K562 (cell line): ENCODE data around the gene CAMSAP2. TPM values are rescaled to one million over a fixed set of nuclear protein-coding genes. Genes with fewer than 3 reads are reported as not detected.

Source experiments
- ATAC-seq: fragments of 200-7000 bp; cut with Tn5 transposase; 3 replicates; pipeline ENCODE4 v1.9.1; 2020; ENCODE audit warnings: moderate library complexity
- BruUV-seq: library from RNA; stranded (reverse); fragments of 400-500 nt; replicated peaks from 2 replicates; lab custom pipeline; 2021; lab: Mats Ljungman, UMichigan
- CTCF ChIA-PET: fragments of 300-600 bp; formaldehyde crosslinking; extraction: SDS; loops from one replicate; lab custom pipeline; 2021; ENCODE audit warnings: low intra/inter-chr PET ratio; lab: Yijun Ruan, JAX
- POLR2A ChIA-PET: fragments of 300-600, 350-650 bp; sonication (Branson Sonifier 250); formaldehyde crosslinking; extraction: SDS; loops from one replicate; lab custom pipeline; 2021; ENCODE audit warnings: antibody characterized with exemption, inconsistent platforms; lab: Yijun Ruan, JAX
- DNase-seq, 4 experiments: peaks; one replicate each; pipeline versions ENCODE4 v3.0.0 to v3.0.0-alpha.2; 2011 to 2018; ENCODE audit warnings: low spot score in 3 of 4, mixed read lengths in 3 of 4; ENCODE audit errors: extremely low read depth in 1 of 4
- FAIRE-seq: peaks from 2 replicates; lab custom pipeline; 2011; peaks lifted over from hg19 to GRCh38; lab: Jason Lieb, UNC
- H2AFZ ChIP-seq: 2 replicates; pipeline ENCODE4 v1.6.0; 2011; ENCODE audit warnings: low read depth, low read length, control low read depth, inconsistent platforms
- H3K27ac ChIP-seq: fragments of 200-600 bp; 3 replicates; pipeline ENCODE4 v1.8.0; 2011; ENCODE audit warnings: low read depth, mild to moderate bottlenecking, control low read depth, inconsistent platforms, low read length, moderate library complexity, mixed read lengths; ENCODE audit errors: extremely low read depth
- H3K27me3 ChIP-seq, 2 experiments: fragments of 300-600 bp in 1 of 2; 2 replicates in 1 of 2; 3 replicates in 1 of 2; pipeline versions ENCODE4 v1.6.0 to v1.8.0; 2011; ENCODE audit warnings: inconsistent platforms in 2 of 2, low read length in 2 of 2, mild to moderate bottlenecking in 1 of 2, mixed read lengths in 1 of 2, moderate library complexity in 1 of 2; ENCODE audit not compliant: control insufficient read depth in 2 of 2, insufficient read depth in 2 of 2
- H3K36me3 ChIP-seq: fragments of 300-600 bp; 3 replicates; pipeline ENCODE4 v1.8.0; 2011; ENCODE audit warnings: mild to moderate bottlenecking, low read length, inconsistent platforms; ENCODE audit not compliant: control insufficient read depth, insufficient read depth
- H3K4me1 ChIP-seq, 2 experiments: fragments of 200-600 bp in 1 of 2; replicated peaks in 1 of 2; 2 replicates in 1 of 2; 3 replicates in 1 of 2; pipeline versions ENCODE4 v1.5.1 to v1.8.0; 2011; ENCODE audit warnings: inconsistent platforms in 2 of 2, low read length in 2 of 2, mild to moderate bottlenecking in 1 of 2, mixed read lengths in 1 of 2, moderate library complexity in 1 of 2; ENCODE audit not compliant: control insufficient read depth in 2 of 2, insufficient read depth in 2 of 2
- H3K4me2 ChIP-seq: 2 replicates; pipeline ENCODE4 v1.6.1; 2011; ENCODE audit warnings: low read length, control low read depth, inconsistent platforms, mixed read lengths; ENCODE audit not compliant: insufficient read depth
- H3K4me3 ChIP-seq: fragments of 200-600 bp; sonication (generic), shearing (Covaris generic); 2 replicates; pipeline ENCODE4 v1.5.1; 2016; ENCODE audit warnings: control low read depth, inconsistent platforms
- H3K79me2 ChIP-seq: fragments of 200-600 bp; 3 replicates; pipeline ENCODE4 v1.8.0; 2011; ENCODE audit warnings: low read length, inconsistent platforms; ENCODE audit not compliant: control insufficient read depth, insufficient read depth
- H3K9ac ChIP-seq, 2 experiments: 2 replicates each; pipeline versions ENCODE4 v1.6.0 to v1.6.1; 2011; ENCODE audit warnings: low read depth in 2 of 2, low read length in 2 of 2, control low read depth in 1 of 2, inconsistent platforms in 1 of 2, mild to moderate bottlenecking in 1 of 2, mixed read lengths in 1 of 2; ENCODE audit not compliant: insufficient read depth in 1 of 2
- H3K9me1 ChIP-seq: one replicate; pipeline ENCODE4 v1.6.0; 2011; ENCODE audit warnings: inconsistent platforms, mild to moderate bottlenecking, low read length, moderate library complexity; ENCODE audit not compliant: control insufficient read depth, insufficient read depth
- H3K9me3 ChIP-seq: replicated peaks from 2 replicates; pipeline ENCODE4 v1.5.1; 2011; ENCODE audit warnings: low read depth, low read length, inconsistent platforms; ENCODE audit not compliant: control insufficient read depth, insufficient read depth
- H4K20me1 ChIP-seq: replicated peaks from 2 replicates; pipeline ENCODE4 v1.6.1; 2011; ENCODE audit warnings: low read length, inconsistent platforms, mixed read lengths; ENCODE audit not compliant: control insufficient read depth, insufficient read depth
- MCM5 ChIP-seq: fragments of 450-650 bp; IDR thresholded peaks from 2 replicates; pipeline ENCODE4 v1.6.1; 2016; ENCODE audit warnings: low read depth
- NCOA6 ChIP-seq: fragments of 450-650 bp; IDR thresholded peaks from 2 replicates; pipeline ENCODE4 v1.6.1; 2017; ENCODE audit warnings: mild to moderate bottlenecking
- ZFPM2 ChIP-seq: fragments of 250-450 bp; sonication (Bioruptor Pico); IDR thresholded peaks from 2 replicates; pipeline ENCODE4 v1.5.1; 2022; ENCODE audit warnings: mild to moderate bottlenecking
- WGBS: fragments of 100-300 bp; shearing (Covaris generic); methylation state at CpG from one replicate; pipeline ENCODE4 v1.1.6; 2016; ENCODE audit warnings: low coverage, mixed read lengths; ENCODE audit not compliant: insufficient coverage; ENCODE audit errors: missing lambda C conversion rate; 5-methylcytosine and 5-hydroxymethylcytosine counted together
- in situ Hi-C: fragments of 300-500 bp; cut with MboI; formaldehyde crosslinking; loops from 4 replicates; pipeline ENCODE4 v1.15.0; 2018; ENCODE audit warnings: inconsistent platforms, mixed read lengths
- intact Hi-C: fragments of 100-400 bp; cut with micrococcal nuclease; formaldehyde crosslinking; loops from 2 replicates; pipeline ENCODE4 v1.14.2; 2022
- polyA plus RNA-seq, 8 experiments: library from polyadenylated mRNA; depleted of rRNA in 4 of 8; stranded (reverse) in 5 of 8; unstranded in 3 of 8; fragments of >200 nt; fragmentation: Nextera tagmentation in 2 of 8; fragmentation: Illumina TruSeq in 1 of 8; extraction: Ambion mirVana in 2 of 8; extraction: Trizol in 1 of 8; gene quantifications; 2 replicates each; pipeline versions ENCODE4 v1.2.1 to v1.2.3, GENCODE V29; 2011 to 2014; ENCODE audit warnings: inconsistent platforms in 1 of 8, missing spikeins in 1 of 8
- total RNA-seq, 7 experiments: library from RNA; depleted of rRNA in 6 of 7; stranded (reverse); fragments of >200 nt in 6 of 7; fragmentation: Illumina TruSeq in 2 of 7; extraction: Trizol in 2 of 7; gene quantifications; 2 replicates each; pipeline versions ENCODE4 v1.2.1 to v1.2.3, GENCODE V29; 2011 to 2021; ENCODE audit warnings: low replicate concordance in 1 of 7
- TF ChIP-seq, protein P1 (sequence below): fragments of 450-650 bp; formaldehyde crosslinking; IDR thresholded peaks from 2 replicates; pipeline ENCODE4 v1.4.0; 2020; ENCODE audit warnings: mild to moderate bottlenecking, moderate library complexity
- TF ChIP-seq, protein P2 (sequence below), 3 experiments: IDR thresholded peaks in 2 of 3; conservative IDR thresholded peaks in 1 of 3; 2 replicates each; pipeline ENCODE4 v1.5.1; 2011 to 2012; ENCODE audit warnings: low read length in 3 of 3, mild to moderate bottlenecking in 3 of 3, control low read depth in 2 of 3, improper control_type of control experiment in 1 of 3, inconsistent platforms in 1 of 3, low read depth in 1 of 3, mixed read lengths in 1 of 3, moderate library complexity in 1 of 3; ENCODE audit not compliant: insufficient read depth in 2 of 3

The CAMSAP2 gene
- total and polyA plus RNA-seq, 9 of the 15 experiments (the other 6 are each of a cell fraction or from before 2014, with no cell fraction given), result 1.4 to 7.5 (median 2.7) TPM

DNA sequence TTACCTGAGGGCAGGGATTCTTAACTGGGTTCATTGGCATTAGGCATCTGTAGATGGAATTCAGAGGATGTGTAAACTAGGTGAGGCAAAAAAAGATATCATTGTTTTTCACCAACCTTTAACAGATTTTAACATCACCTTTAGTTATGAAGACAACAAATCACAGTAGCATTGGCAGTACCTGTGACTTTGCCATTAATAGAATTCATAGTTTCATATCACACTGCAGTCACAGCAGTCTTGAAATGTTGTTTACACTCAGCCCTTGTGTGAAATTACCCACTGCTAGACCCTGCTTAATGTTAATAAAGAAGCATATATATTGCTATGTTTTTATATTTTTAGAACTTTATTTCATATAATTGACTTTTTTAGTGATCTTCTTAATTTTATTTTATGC lies 154.3 kb downstream of the CAMSAP2 start:
- DNase-seq, result no peak
- Histone ChIP-seq H3K4me3 (no peak overlapping the region), H2AFZ (no peak overlapping the region), H3K4me2 (no peak overlapping the region), H3K27me3 (peaks cover 70 to 84% of the 10 kb centered on the region in 2 experiments), H4K20me1 (peaks cover 26% of the 10 kb centered on the region), H3K9me1 (no peaks in the 10 kb centered on the region), H3K4me1 (peaks cover 0 to 19% of the 10 kb centered on the region in 2 experiments; a peak in 1 of 5 replicates), H3K27ac (no peak overlapping the region), H3K36me3 (no peaks in the 10 kb centered on the region), H3K9ac (no peak overlapping the region), H3K9me3 (no peaks in the 10 kb centered on the region), H3K79me2 (no peaks in the 10 kb centered on the region)
- TF ChIP-seq, protein P1, sequence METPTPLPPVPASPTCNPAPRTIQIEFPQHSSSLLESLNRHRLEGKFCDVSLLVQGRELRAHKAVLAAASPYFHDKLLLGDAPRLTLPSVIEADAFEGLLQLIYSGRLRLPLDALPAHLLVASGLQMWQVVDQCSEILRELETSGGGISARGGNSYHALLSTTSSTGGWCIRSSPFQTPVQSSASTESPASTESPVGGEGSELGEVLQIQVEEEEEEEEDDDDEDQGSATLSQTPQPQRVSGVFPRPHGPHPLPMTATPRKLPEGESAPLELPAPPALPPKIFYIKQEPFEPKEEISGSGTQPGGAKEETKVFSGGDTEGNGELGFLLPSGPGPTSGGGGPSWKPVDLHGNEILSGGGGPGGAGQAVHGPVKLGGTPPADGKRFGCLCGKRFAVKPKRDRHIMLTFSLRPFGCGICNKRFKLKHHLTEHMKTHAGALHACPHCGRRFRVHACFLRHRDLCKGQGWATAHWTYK (CRISPR knock-in tag), result no peak
- TF ChIP-seq MCM5 (no peak), NCOA6 (no peak)
- in situ Hi-C loops (no loop called here), intact Hi-C loops (no loop called here)
- FAIRE-seq, result no peak
- CTCF ChIA-PET, result no interaction called here
- POLR2A ChIA-PET, result no interaction called here
- BruUV-seq, result no TSS peak
- no peak for ATAC-seq

DNA sequence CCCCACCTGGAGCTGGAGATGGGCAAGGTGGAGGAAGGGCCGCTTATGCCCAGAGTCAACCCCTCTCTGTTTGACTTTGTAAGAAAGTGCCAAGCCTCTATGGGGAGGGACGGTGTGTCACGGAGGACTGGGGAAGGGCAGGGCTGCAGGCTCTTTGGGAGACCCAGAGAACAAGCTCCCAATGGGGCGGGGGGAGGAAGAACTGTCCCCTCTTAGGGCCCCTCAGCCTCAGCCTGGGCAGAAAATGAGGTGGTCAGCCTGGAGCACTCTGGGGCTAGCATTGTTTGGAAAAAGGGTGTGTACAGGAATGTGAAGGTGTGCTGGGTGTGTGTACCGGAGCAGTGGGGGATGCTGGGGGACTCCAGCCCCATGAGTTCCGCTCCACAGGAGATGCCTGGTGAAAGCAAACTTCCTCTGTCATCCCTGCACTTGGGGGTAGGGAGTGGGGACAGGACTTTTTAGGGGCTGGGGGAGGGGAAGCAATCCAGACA lies 154.8 kb downstream of the CAMSAP2 start:
- intact Hi-C loops (no loop called here), in situ Hi-C loops (no loop called here)
- Histone ChIP-seq H3K36me3 (no peaks in the 10 kb centered on the region), H3K4me2 (no peak overlapping the region), H4K20me1 (peaks cover 21% of the 10 kb centered on the region; the same call in 1 of the 2 replicates), H3K9ac (no peak overlapping the region), H3K4me1 (peaks cover 0 to 19% of the 10 kb centered on the region in 2 experiments; a peak in 1 of 5 replicates), H3K4me3 (no peak overlapping the region), H2AFZ (no peak overlapping the region), H3K27ac (no peak overlapping the region), H3K27me3 (peaks cover 70 to 84% of the 10 kb centered on the region in 2 experiments), H3K79me2 (no peaks in the 10 kb centered on the region), H3K9me3 (no peaks in the 10 kb centered on the region), H3K9me1 (no peaks in the 10 kb centered on the region)
- ATAC-seq (no peak), FAIRE-seq (no peak), DNase-seq (no peak)
- TF ChIP-seq, protein P2, sequence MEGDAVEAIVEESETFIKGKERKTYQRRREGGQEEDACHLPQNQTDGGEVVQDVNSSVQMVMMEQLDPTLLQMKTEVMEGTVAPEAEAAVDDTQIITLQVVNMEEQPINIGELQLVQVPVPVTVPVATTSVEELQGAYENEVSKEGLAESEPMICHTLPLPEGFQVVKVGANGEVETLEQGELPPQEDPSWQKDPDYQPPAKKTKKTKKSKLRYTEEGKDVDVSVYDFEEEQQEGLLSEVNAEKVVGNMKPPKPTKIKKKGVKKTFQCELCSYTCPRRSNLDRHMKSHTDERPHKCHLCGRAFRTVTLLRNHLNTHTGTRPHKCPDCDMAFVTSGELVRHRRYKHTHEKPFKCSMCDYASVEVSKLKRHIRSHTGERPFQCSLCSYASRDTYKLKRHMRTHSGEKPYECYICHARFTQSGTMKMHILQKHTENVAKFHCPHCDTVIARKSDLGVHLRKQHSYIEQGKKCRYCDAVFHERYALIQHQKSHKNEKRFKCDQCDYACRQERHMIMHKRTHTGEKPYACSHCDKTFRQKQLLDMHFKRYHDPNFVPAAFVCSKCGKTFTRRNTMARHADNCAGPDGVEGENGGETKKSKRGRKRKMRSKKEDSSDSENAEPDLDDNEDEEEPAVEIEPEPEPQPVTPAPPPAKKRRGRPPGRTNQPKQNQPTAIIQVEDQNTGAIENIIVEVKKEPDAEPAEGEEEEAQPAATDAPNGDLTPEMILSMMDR (IDR thresholded peaks at IDR 0.05 in 2 of 3, conservative IDR thresholded peaks at IDR 0.05 in 1 of 3; ENCODE audit: insufficient read depth in 2 of 3, low read depth in 1 of 3, low read length in 3 of 3), result no peak
- no peak for TF ChIP-seq ZFPM2 (CRISPR knock-in tag)
- 2% methylated on average over 6 of the region's 6 CpGs for WGBS
- ChIA-PET POLR2A (interaction anchor here (0.5 kb wide), 1 partner anchor 17 kb away, joined by 3 read pairs; no protein-coding TSS in a partner anchor), CTCF (no interaction called here)
- no TSS peak for BruUV-seq
